Uterus (tissue), 2 donors: Measurements from ENCODE around the gene HOXA3.

Experiments
- CTCF ChIP-seq, 4 experiments: fragments of 200-600 bp in 2 of 4; fragments of 450-650 bp in 2 of 4; sonication (generic) in 2 of 4; IDR thresholded peaks; one replicate each; pipeline ENCODE4 v1.5.1; 2016 to 2019; ENCODE audit warnings: antibody characterized with exemption in 4 of 4, mild to moderate bottlenecking in 2 of 4, moderate library complexity in 1 of 4
- POLR2A ChIP-seq, 2 donors: fragments of 450-650 bp; IDR thresholded peaks; one replicate each; pipeline ENCODE4 v1.6.1; 2016; ENCODE audit warnings: antibody characterized with exemption in 2 of 2, mild to moderate bottlenecking in 1 of 2, moderate library complexity in 1 of 2

- TF ChIP-seq POLR2A (IDR thresholded peaks at IDR 0.05): no peak
- no peak for TF ChIP-seq CTCF (IDR thresholded peaks at IDR 0.05)
These were observed 57.1 kb downstream of the HOXA3 start for GRCh38 chr7:27095050-27095896.
